Natural killer cell (primary cell): Measurements from ENCODE around the gene LHPP. TPM values are rescaled to one million over a fixed set of nuclear protein-coding genes. Genes with fewer than 3 reads are reported as not detected.
"Not testable (repeated sequence)": the region's sequence is repeated elsewhere in the genome, so short reads cannot be mapped to it uniquely, and the experiment has no call there.

Experiments
- ATAC-seq, 3 donors: fragments of 150-1000 bp in 2 of 3; fragments of 200-7000 bp in 1 of 3; cut with Tn5 transposase; 1 replicate in 1 of 3; 2 replicates in 2 of 3; pipeline ENCODE4 v1.10.0; 2021; ENCODE audit warnings: mild to moderate bottlenecking in 2 of 3, moderate library complexity in 2 of 3
- DNase-seq, 2 donors: peaks; one replicate each; pipeline versions ENCODE4 v3.0.0 to v3.0.0-alpha.2; 2013 to 2021; ENCODE audit warnings: mixed read lengths in 1 of 2
- H3K27ac ChIP-seq: one replicate; pipeline ENCODE4 v1.5.1; 2013; ENCODE audit warnings: mild to moderate bottlenecking, low read length
- H3K27me3 ChIP-seq: one replicate; pipeline ENCODE4 v1.6.1; 2013; ENCODE audit warnings: low read length; ENCODE audit not compliant: control insufficient read depth, insufficient read depth
- H3K36me3 ChIP-seq: one replicate; pipeline ENCODE4 v1.6.1; 2013; ENCODE audit warnings: low read length; ENCODE audit not compliant: control insufficient read depth, insufficient read depth
- H3K4me1 ChIP-seq: one replicate; pipeline ENCODE4 v1.6.1; 2013; ENCODE audit warnings: low read length; ENCODE audit not compliant: control insufficient read depth, insufficient read depth
- H3K4me3 ChIP-seq: one replicate; pipeline ENCODE4 v1.5.1; 2013; ENCODE audit warnings: low read length
- H3K9me3 ChIP-seq: one replicate; pipeline ENCODE4 v1.6.1; 2013; ENCODE audit warnings: low read length; ENCODE audit not compliant: control insufficient read depth, insufficient read depth
- H3K27ac Mint-ChIP-seq, 2 donors: one replicate each; pipeline ENCODE4 v1.8.0; 2022; ENCODE audit warnings: mild to moderate bottlenecking in 2 of 2, mixed read lengths in 2 of 2, moderate library complexity in 1 of 2
- H3K27me3 Mint-ChIP-seq, 2 donors: one replicate each; pipeline ENCODE4 v1.8.0; 2022; ENCODE audit warnings: low read depth in 2 of 2, mixed read lengths in 2 of 2
- H3K36me3 Mint-ChIP-seq: one replicate; pipeline ENCODE4 v1.8.0; 2022; ENCODE audit warnings: mixed read lengths
- H3K4me1 Mint-ChIP-seq, 2 donors: one replicate each; pipeline ENCODE4 v1.8.0; 2022; ENCODE audit warnings: mixed read lengths in 2 of 2
- H3K4me3 Mint-ChIP-seq: one replicate; pipeline ENCODE4 v1.8.0; 2022; ENCODE audit warnings: mild to moderate bottlenecking, moderate library complexity, mixed read lengths
- H3K9me3 Mint-ChIP-seq, 2 donors: one replicate each; pipeline ENCODE4 v1.8.0; 2022; ENCODE audit warnings: mixed read lengths in 2 of 2
- WGBS: methylation state at CpG from one replicate; pipeline ENCODE4 v1.1.7; 2013; ENCODE audit warnings: missing lambda C conversion rate; ENCODE audit not compliant: insufficient coverage; 5-methylcytosine and 5-hydroxymethylcytosine counted together
- intact Hi-C: fragments of 100-400 bp; cut with micrococcal nuclease; formaldehyde crosslinking; loops from one replicate; pipeline ENCODE4 v1.14.2; 2022
- total RNA-seq, 4 donors: library from RNA; stranded (reverse); fragments of 120-200 nt in 1 of 4; gene quantifications; one replicate each; pipeline versions ENCODE4 v1.2.3 to v1.2.4, GENCODE V29; 2013 to 2022
- TF ChIP-seq, protein P1 (sequence below): fragments of 200-600 bp; IDR thresholded peaks from one replicate; pipeline ENCODE4 v1.8.0; 2022; ENCODE audit warnings: antibody characterized with exemption

Gene LHPP
- total RNA-seq, 3 donors from 2014 or later (not counting 1 experiment from before 2014, with no cell fraction given): 12.3 to 19.3 (median 14.8) TPM

DNA sequence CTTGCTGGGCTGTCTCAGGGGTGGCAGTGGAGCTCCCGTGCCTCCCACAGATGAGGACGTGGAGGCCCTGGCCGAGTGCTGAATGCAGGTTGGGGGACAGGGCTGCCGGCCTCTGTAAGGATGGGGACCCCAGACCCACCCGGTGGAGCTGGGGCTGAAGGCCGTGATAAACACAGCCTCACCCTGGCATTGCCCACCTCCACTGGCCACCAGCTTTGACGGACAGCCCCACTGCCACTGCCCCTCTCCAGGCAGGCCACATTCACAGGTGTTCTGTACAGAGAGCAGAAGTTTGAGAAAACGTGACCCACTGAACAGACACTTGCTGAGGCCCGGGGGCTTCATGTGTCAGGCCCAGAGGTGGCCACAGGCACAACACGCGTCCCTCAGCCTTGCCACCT, 126.2 kb downstream of the LHPP start:
- Histone ChIP-seq H3K9me3 (no peaks in the 10 kb centered on the region), H3K27ac (no peak overlapping the region), H3K4me3 (no peak overlapping the region), H3K4me1 (peaks cover 5% of the 10 kb centered on the region), H3K36me3 (no peaks in the 10 kb centered on the region), H3K27me3 (no peaks in the 10 kb centered on the region)
- Mint-ChIP-seq H3K4me3 (no peak overlapping the region), H3K4me1 (peaks cover 6 to 9% of the 10 kb centered on the region in 2 donors), H3K27me3 (no peaks in the 10 kb centered on the region), H3K9me3 (no peaks in the 10 kb centered on the region), H3K27ac (no peak overlapping the region), H3K36me3 (no peaks in the 10 kb centered on the region)
- TF ChIP-seq, protein P1, sequence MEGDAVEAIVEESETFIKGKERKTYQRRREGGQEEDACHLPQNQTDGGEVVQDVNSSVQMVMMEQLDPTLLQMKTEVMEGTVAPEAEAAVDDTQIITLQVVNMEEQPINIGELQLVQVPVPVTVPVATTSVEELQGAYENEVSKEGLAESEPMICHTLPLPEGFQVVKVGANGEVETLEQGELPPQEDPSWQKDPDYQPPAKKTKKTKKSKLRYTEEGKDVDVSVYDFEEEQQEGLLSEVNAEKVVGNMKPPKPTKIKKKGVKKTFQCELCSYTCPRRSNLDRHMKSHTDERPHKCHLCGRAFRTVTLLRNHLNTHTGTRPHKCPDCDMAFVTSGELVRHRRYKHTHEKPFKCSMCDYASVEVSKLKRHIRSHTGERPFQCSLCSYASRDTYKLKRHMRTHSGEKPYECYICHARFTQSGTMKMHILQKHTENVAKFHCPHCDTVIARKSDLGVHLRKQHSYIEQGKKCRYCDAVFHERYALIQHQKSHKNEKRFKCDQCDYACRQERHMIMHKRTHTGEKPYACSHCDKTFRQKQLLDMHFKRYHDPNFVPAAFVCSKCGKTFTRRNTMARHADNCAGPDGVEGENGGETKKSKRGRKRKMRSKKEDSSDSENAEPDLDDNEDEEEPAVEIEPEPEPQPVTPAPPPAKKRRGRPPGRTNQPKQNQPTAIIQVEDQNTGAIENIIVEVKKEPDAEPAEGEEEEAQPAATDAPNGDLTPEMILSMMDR: no peak
- intact Hi-C loops: no loop called here
- DNase-seq (no peak), ATAC-seq (no peak)
- 88% methylated on average over 11 of the region's 11 CpGs for WGBS

GRCh38 chr10:124588341-124588735, 126.7 kb downstream of the LHPP start:
- intact Hi-C loops, H3K36me3 Mint-ChIP-seq, H3K9me3 ChIP-seq, H3K4me3 ChIP-seq, H3K4me1 ChIP-seq, H3K27ac Mint-ChIP-seq, H3K27ac ChIP-seq, H3K27me3 Mint-ChIP-seq, H3K4me3 Mint-ChIP-seq, H3K36me3 ChIP-seq, H3K9me3 Mint-ChIP-seq, DNase-seq, ATAC-seq, H3K4me1 Mint-ChIP-seq, H3K27me3 ChIP-seq: not testable (repeated sequence)
- 93% methylated on average over 6 of the region's 6 CpGs for WGBS

DNA sequence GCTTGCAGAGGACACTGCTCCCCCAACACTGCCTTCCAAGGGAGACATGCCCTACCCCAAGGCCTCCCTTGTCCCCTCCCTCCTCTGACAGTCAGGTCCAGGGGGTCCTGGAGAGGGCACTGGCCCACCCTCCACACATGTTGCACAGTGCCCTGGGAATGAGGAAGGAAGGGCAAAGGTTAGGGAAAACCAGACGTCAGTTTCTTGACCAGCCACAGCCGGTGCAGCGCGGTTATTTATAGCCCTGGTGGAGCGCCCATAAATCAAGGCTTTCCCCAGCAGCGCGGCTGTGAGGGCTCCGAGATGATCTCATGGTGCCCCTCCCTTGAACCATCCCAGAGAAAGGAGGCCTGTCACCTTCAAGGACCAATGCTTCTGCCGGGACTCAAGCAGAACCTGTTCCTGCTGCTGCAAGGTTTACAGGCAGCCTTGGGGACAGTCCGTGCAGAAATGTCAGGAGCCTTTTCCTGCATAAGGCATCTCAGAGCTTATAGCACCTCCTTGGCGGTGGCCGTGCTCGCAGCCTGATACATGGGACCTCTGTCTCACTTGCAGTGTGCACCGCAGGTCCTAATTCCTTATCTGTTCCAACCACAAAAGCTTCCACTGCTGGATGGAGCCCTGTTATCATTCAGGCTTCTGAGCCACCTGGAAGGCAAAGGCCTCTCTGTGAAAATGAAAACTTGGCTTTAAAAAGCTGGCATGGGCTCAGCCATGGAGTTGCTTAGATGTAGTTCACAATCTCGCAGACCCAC, 127.3 kb downstream of the LHPP start:
- ATAC-seq (peak in 1 of 3 donors; percentile 11), DNase-seq (no peak)
- H3K4me3 Mint-ChIP-seq: no peak overlapping the region
- H3K4me3 ChIP-seq: no peak overlapping the region
- intact Hi-C loops: no loop called here
- peaks cover 5 to 6% of the 10 kb centered on the region in 2 donors for H3K4me1 Mint-ChIP-seq
- H3K36me3 ChIP-seq: no peaks in the 10 kb centered on the region
- H3K4me1 ChIP-seq: peaks cover 5% of the 10 kb centered on the region
- no peaks in the 10 kb centered on the region for H3K27me3 ChIP-seq
- no peak overlapping the region for H3K27ac Mint-ChIP-seq
- no peak overlapping the region for H3K27ac ChIP-seq
- no peaks in the 10 kb centered on the region for H3K36me3 Mint-ChIP-seq
- TF ChIP-seq, protein P1: no peak
- 46% methylated on average over 15 of the region's 15 CpGs for WGBS
- H3K27me3 Mint-ChIP-seq: no peaks in the 10 kb centered on the region
- no peaks in the 10 kb centered on the region for H3K9me3 Mint-ChIP-seq
- no peaks in the 10 kb centered on the region for H3K9me3 ChIP-seq

- H3K9me3 ChIP-seq: no peaks in the 10 kb centered on the region
- DNase-seq: no peak
- intact Hi-C loops: no loop called here
- H3K27ac ChIP-seq: no peak overlapping the region
- H3K9me3 Mint-ChIP-seq: no peaks in the 10 kb centered on the region
- H3K27me3 ChIP-seq: no peaks in the 10 kb centered on the region
- no peaks in the 10 kb centered on the region for H3K27me3 Mint-ChIP-seq
- peaks cover 5% of the 10 kb centered on the region for H3K4me1 ChIP-seq
- peaks cover 5 to 6% of the 10 kb centered on the region in 2 donors for H3K4me1 Mint-ChIP-seq
- H3K36me3 Mint-ChIP-seq: no peaks in the 10 kb centered on the region
- TF ChIP-seq, protein P1: no peak
- no peak overlapping the region for H3K4me3 ChIP-seq
- 96% methylated on average over 24 of the region's 24 CpGs for WGBS
- no peak overlapping the region for H3K4me3 Mint-ChIP-seq
- ATAC-seq: no peak
- H3K36me3 ChIP-seq: no peaks in the 10 kb centered on the region
- H3K27ac Mint-ChIP-seq: no peak overlapping the region
These were observed 127.9 kb downstream of the LHPP start for GRCh38 chr10:124589491-124590041.
